ENCODE measurements around the gene CTTNBP2. TPM values are rescaled to one million over a fixed set of nuclear protein-coding genes. Genes with fewer than 3 reads are reported as not detected.

Gene CTTNBP2
- total RNA-seq, 1 experiment from 2014 or later = 17.6 TPM

DNA sequence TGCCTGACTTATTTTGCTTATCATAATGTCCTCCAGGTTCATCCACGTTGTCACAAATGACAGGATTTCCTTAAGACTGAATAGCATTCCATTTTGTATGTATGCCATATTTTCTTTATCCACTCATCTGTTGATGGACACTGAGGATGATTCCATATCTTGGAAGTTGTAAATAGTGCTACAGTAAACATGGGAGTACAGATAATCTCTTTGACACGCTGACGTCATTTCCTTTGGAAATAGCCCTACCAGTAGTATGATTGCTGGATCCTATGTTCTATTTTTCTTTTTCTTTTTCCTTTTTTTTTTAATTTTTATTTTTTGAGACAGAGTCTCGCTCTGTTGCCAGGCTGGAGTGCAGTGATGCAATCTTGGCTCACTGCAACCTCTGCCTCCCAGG is 167.6 kb downstream of the CTTNBP2 start:
- no peak for DNase-seq
- H3K36me3 Mint-ChIP-seq (ENCODE audit: insufficient read depth in 1 of 3, low read depth in 3 of 3) = no peaks in the 10 kb centered on the region; a peak in 1 of 7 replicates
- no peak overlapping the region for H3K18ac ChIP-seq (ENCODE audit: insufficient read length, low read depth, low read length)
- no peaks in the 10 kb centered on the region; a peak in 1 of 5 replicates for H3K9me3 Mint-ChIP-seq
- no peak overlapping the region for H2BK12ac ChIP-seq (ENCODE audit: insufficient read length, low read depth, low read length)
- WGBS (ENCODE audit: extremely low coverage, insufficient read length, low lambda C conversion rate) = no CpG with 5 or more reads among the region's 4 CpGs
- H3K27ac Mint-ChIP-seq = no peak overlapping the region
- H3K27ac ChIP-seq (ENCODE audit: insufficient read length, low read depth, low read length) = no peak overlapping the region
- H2BK15ac ChIP-seq (ENCODE audit: low read depth, low read length) = no peak overlapping the region
- no peaks in the 10 kb centered on the region for H3K9me3 ChIP-seq (ENCODE audit: control insufficient read depth, low read depth, low read length)
- no peaks in the 10 kb centered on the region for H3K79me2 ChIP-seq (ENCODE audit: insufficient read depth, low read length)
- no peak overlapping the region for H3K56ac ChIP-seq (ENCODE audit: insufficient read length, low read depth, low read length)
- H3K23ac ChIP-seq (ENCODE audit: insufficient read length, low read depth, low read length) = no peak overlapping the region
- no peaks in the 10 kb centered on the region for H3K23me2 ChIP-seq (ENCODE audit: insufficient read length, low read depth, low read length, poor library complexity, severe bottlenecking)
- no peak overlapping the region for H3K4me2 ChIP-seq (ENCODE audit: insufficient read depth, insufficient read length, low read length)
- no peaks in the 10 kb centered on the region for H4K20me1 ChIP-seq (ENCODE audit: control insufficient read depth, insufficient read depth, insufficient read length)
- H2BK20ac ChIP-seq (ENCODE audit: low read depth, low read length, poor library complexity, severe bottlenecking) = no peak overlapping the region
- no peak overlapping the region for H4K91ac ChIP-seq (ENCODE audit: insufficient read length, low read depth, low read length)
- H3K27me3 Mint-ChIP-seq (ENCODE audit: low read depth) = no peaks in the 10 kb centered on the region
- H3K14ac ChIP-seq (ENCODE audit: insufficient read depth, low read length) = no peak overlapping the region
- no peak overlapping the region for H2AK5ac ChIP-seq (ENCODE audit: insufficient read length, low read length)
- peaks cover 11% of the 10 kb centered on the region in 2 experiments for H3K4me1 Mint-ChIP-seq
- H2BK5ac ChIP-seq (ENCODE audit: insufficient read length, low read length) = no peak overlapping the region
- H3K4me3 Mint-ChIP-seq = no peak overlapping the region
- H2BK120ac ChIP-seq (ENCODE audit: low read depth, low read length, poor library complexity, severe bottlenecking) = no peak overlapping the region
- no peaks in the 10 kb centered on the region for H3K27me3 ChIP-seq (ENCODE audit: insufficient read depth, low read length)
- no peaks in the 10 kb centered on the region for H3K4me1 ChIP-seq (ENCODE audit: insufficient read depth, low read length)
- H3K79me1 ChIP-seq (ENCODE audit: insufficient read depth, low read depth, low read length, poor library complexity, severe bottlenecking) = no peaks in the 10 kb centered on the region
- no peak overlapping the region for H4K5ac ChIP-seq (ENCODE audit: insufficient read length, low read depth, low read length)
- no peak overlapping the region for H3T11ph ChIP-seq (ENCODE audit: low read length)
- TF ChIP-seq, protein P1, sequence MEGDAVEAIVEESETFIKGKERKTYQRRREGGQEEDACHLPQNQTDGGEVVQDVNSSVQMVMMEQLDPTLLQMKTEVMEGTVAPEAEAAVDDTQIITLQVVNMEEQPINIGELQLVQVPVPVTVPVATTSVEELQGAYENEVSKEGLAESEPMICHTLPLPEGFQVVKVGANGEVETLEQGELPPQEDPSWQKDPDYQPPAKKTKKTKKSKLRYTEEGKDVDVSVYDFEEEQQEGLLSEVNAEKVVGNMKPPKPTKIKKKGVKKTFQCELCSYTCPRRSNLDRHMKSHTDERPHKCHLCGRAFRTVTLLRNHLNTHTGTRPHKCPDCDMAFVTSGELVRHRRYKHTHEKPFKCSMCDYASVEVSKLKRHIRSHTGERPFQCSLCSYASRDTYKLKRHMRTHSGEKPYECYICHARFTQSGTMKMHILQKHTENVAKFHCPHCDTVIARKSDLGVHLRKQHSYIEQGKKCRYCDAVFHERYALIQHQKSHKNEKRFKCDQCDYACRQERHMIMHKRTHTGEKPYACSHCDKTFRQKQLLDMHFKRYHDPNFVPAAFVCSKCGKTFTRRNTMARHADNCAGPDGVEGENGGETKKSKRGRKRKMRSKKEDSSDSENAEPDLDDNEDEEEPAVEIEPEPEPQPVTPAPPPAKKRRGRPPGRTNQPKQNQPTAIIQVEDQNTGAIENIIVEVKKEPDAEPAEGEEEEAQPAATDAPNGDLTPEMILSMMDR (conservative IDR thresholded peaks at IDR 0.05) = no peak
- H3K4ac ChIP-seq (ENCODE audit: low read depth, low read length) = no peak overlapping the region
- no peak overlapping the region for H4K8ac ChIP-seq (replicated peaks; ENCODE audit: insufficient read length, low read depth, low read length)
- H2AFZ ChIP-seq (ENCODE audit: low read length) = no peak overlapping the region
- H3K9ac ChIP-seq (ENCODE audit: extremely low read depth, insufficient read length, low read length) = no peak overlapping the region
